ENCODE data around the gene SYP. TPM values are rescaled to one million over a fixed set of nuclear protein-coding genes. Genes with fewer than 3 reads are reported as not detected.

SYP gene
- total RNA-seq: 10 to 100 TPM in 1 of 4 donors, 1 to 10 TPM in 3; 2.9 to 10.5 (median 5.4) TPM

DNA sequence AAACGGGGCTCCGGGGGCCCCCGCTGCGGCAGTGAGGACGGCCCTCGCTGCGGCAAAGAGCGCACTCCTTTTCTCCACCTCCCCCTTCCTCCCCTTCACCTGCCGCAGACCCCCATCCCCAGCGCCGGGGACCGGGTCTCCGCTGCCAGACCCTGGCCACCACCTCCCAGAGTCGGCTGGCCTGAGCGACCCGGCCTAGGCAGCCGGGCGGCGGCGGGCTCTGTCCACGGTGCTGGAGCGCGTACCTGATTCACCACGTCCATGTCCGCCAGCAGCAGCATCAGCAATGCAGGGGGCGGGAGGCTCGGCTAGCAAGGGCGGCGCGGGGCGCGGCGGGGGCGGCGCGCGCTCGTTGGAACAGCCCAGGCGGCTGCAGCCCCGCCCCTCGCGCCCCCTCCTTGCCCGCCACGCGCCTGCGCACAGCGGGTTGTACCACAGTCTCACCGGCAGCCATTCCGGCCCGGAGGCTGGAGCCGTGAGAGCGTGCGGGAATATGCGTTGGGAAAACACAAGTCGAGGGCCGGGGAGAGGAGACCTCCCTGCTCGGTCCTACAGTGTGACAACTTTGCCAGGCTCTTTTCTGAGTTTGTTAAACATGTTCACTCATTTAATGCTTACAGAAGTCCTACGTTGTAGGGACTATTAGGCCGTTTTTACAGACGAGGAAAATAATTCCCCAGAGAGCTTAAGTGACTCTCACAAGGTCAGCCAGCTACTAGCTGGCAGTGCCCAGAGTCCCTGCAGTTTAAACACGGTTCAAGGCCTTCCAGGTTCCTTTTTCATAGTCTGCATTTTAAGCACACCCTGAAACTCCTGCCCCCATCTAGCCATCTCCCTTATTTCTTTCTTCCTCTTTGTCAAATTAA lies at the start of gene SYP:
TSS of gene SYP (minus strand) at position 288 of the 866 bp plus-strand sequence. CDS start at position 281, 7 bp downstream.
- H3K27ac ChIP-seq: peak within 1 kb of the TSS in 3 of 4 donors; percentile 66 to 77 (median 71)
- peaks cover 0 to 15% (median 0%) of the 10 kb centered on the region in 3 donors for H3K4me1 ChIP-seq
- peak within 1 kb of the TSS; percentile 21 to 48 for H3K4me3 ChIP-seq
- TF ChIP-seq POLR2A (IDR thresholded peaks at IDR 0.05) (peak; percentile 34 to 56), POLR2AphosphoS5 (IDR thresholded peaks at IDR 0.05) (peak; percentile 69), EP300 (IDR thresholded peaks at IDR 0.05) (no peak)
- TF ChIP-seq, protein P1, sequence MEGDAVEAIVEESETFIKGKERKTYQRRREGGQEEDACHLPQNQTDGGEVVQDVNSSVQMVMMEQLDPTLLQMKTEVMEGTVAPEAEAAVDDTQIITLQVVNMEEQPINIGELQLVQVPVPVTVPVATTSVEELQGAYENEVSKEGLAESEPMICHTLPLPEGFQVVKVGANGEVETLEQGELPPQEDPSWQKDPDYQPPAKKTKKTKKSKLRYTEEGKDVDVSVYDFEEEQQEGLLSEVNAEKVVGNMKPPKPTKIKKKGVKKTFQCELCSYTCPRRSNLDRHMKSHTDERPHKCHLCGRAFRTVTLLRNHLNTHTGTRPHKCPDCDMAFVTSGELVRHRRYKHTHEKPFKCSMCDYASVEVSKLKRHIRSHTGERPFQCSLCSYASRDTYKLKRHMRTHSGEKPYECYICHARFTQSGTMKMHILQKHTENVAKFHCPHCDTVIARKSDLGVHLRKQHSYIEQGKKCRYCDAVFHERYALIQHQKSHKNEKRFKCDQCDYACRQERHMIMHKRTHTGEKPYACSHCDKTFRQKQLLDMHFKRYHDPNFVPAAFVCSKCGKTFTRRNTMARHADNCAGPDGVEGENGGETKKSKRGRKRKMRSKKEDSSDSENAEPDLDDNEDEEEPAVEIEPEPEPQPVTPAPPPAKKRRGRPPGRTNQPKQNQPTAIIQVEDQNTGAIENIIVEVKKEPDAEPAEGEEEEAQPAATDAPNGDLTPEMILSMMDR (IDR thresholded peaks at IDR 0.05): peak in 1 of 4 experiments; percentile 24
- peak; percentile 97 for ATAC-seq
- WGBS, 2 donors (ENCODE audit: low coverage in 1 of 2): 0 to 9% methylated on average over 1 to 4 of the region's 61 CpGs
- no peaks in the 10 kb centered on the region for H3K9me3 ChIP-seq
- no peaks in the 10 kb centered on the region for H3K36me3 ChIP-seq
- no peaks in the 10 kb centered on the region for H3K27me3 ChIP-seq

- ATAC-seq: no peak
- WGBS, 2 donors (ENCODE audit: low coverage in 1 of 2): 92% methylated on average over 6 of the region's 9 CpGs; no CpG with 5 or more reads in 1 of the 2 donors
- H3K4me1 ChIP-seq: no peaks in the 10 kb centered on the region
- H3K27ac ChIP-seq: no peak overlapping the region
- peaks cover 0 to 54% of the 10 kb centered on the region in 2 donors for H3K36me3 ChIP-seq
- TF ChIP-seq POLR2A (IDR thresholded peaks at IDR 0.05): no peak
- TF ChIP-seq EP300 (IDR thresholded peaks at IDR 0.05): no peak
- no peak for TF ChIP-seq POLR2AphosphoS5 (IDR thresholded peaks at IDR 0.05)
- TF ChIP-seq, protein P1 (IDR thresholded peaks at IDR 0.05): no peak
- no peak overlapping the region for H3K4me3 ChIP-seq
- H3K9me3 ChIP-seq: no peaks in the 10 kb centered on the region
- H3K27me3 ChIP-seq: no peaks in the 10 kb centered on the region
Observed at GRCh38 chrX:49249616-49250015, 49.6 kb upstream of the SYP start.

DNA sequence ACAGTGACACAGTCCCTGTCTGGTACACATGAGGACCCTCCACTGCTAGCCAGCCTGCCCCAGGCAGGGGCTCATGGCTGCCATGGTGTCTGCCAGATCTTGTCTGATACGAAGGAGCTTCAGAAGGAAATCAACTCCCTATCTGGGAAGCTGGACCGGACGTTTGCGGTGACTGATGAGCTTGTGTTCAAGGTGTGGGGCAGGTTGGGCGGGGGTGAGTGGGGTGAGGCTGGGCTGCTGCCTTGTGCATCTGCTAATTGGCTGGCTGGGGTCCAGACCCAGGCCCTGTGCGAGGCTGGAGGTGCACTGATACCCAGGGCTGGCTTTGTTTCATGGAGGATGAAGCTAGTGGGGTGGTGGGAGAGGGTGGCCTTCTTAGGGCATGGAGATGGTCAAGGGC lies 49.1 kb upstream of the SYP start:
- no peak overlapping the region for H3K27ac ChIP-seq
- 87% methylated on average over 3 of the region's 6 CpGs; no CpG with 5 or more reads in 1 of the 2 donors for WGBS, 2 donors (ENCODE audit: low coverage in 1 of 2)
- H3K4me1 ChIP-seq: no peaks in the 10 kb centered on the region
- H3K9me3 ChIP-seq: no peaks in the 10 kb centered on the region
- ATAC-seq: no peak
- no peak overlapping the region for H3K4me3 ChIP-seq
- H3K27me3 ChIP-seq: no peaks in the 10 kb centered on the region
- TF ChIP-seq POLR2A (IDR thresholded peaks at IDR 0.05) (no peak), POLR2AphosphoS5 (IDR thresholded peaks at IDR 0.05) (no peak), EP300 (IDR thresholded peaks at IDR 0.05) (no peak)
- TF ChIP-seq, protein P1 (IDR thresholded peaks at IDR 0.05): no peak
- H3K36me3 ChIP-seq: peaks cover 0 to 60% of the 10 kb centered on the region in 2 donors

DNA sequence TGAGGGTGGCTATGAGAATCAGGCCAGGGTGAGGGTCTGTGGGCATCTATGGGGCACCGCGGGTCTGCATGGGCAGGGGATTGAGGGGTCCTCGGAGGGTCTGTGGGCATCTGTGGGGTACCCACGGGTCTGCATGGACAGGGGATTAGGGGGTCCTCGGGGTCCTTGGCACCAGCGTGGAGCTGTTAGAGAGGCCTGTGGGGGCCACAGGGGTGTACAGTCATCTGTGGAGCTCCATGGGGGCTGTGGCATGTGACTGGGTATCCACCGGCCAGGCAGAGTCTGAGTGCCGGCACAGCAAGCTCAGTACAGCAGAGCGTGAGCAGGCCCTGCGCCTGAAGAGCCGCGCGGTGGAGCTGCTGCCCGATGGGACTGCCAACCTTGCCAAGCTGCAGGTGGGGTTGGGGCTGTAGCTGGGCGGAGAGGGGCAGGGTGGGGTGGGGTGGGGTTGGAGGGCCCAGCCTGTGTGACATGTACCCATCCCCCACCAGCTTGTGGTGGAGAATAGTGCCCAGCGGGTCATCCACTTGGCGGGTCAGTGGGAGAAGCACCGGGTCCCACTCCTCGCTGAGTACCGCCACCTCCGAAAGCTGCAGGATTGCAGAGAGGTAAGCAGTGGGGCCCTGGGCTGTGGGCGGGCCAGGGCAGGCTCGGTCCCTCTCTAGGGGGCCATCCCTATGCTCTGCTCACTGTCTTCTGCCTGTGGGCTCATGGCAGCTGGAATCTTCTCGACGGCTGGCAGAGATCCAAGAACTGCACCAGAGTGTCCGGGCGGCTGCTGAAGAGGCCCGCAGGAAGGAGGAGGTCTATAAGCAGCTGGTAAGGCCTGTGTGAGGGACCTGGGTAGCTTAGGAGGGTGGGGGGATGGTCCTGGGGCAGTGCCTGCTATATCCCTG lies 48.2 kb upstream of the SYP start:
- WGBS, 2 donors (ENCODE audit: low coverage in 1 of 2): no CpG with 5 or more reads among the region's 28 CpGs
- Histone ChIP-seq H3K27ac (no peak overlapping the region), H3K9me3 (no peaks in the 10 kb centered on the region), H3K27me3 (no peaks in the 10 kb centered on the region), H3K36me3 (peaks cover 0 to 69% of the 10 kb centered on the region in 2 donors), H3K4me3 (no peak overlapping the region), H3K4me1 (no peaks in the 10 kb centered on the region)
- no peak for ATAC-seq
- TF ChIP-seq EP300 (IDR thresholded peaks at IDR 0.05): no peak
- no peak for TF ChIP-seq POLR2AphosphoS5 (IDR thresholded peaks at IDR 0.05)
- TF ChIP-seq POLR2A (IDR thresholded peaks at IDR 0.05): no peak
- TF ChIP-seq, protein P1 (IDR thresholded peaks at IDR 0.05): no peak
